Body of pancreas (tissue), 4 donors: ENCODE results near the gene KRTAP10-4.

Source experiments
- CTCF ChIP-seq, 7 experiments: fragments of 450-650 bp in 4 of 7; fragments of 200-600 bp in 3 of 7; sonication (generic) in 3 of 7; IDR thresholded peaks; one replicate each; pipeline ENCODE4 v1.5.1; 2016 to 2019; ENCODE audit warnings: antibody characterized with exemption in 7 of 7
- POLR2A ChIP-seq, 3 donors: fragments of 450-650 bp; IDR thresholded peaks; one replicate each; pipeline ENCODE4 v1.6.1; 2016; ENCODE audit warnings: antibody characterized with exemption in 3 of 3, mild to moderate bottlenecking in 2 of 3

DNA sequence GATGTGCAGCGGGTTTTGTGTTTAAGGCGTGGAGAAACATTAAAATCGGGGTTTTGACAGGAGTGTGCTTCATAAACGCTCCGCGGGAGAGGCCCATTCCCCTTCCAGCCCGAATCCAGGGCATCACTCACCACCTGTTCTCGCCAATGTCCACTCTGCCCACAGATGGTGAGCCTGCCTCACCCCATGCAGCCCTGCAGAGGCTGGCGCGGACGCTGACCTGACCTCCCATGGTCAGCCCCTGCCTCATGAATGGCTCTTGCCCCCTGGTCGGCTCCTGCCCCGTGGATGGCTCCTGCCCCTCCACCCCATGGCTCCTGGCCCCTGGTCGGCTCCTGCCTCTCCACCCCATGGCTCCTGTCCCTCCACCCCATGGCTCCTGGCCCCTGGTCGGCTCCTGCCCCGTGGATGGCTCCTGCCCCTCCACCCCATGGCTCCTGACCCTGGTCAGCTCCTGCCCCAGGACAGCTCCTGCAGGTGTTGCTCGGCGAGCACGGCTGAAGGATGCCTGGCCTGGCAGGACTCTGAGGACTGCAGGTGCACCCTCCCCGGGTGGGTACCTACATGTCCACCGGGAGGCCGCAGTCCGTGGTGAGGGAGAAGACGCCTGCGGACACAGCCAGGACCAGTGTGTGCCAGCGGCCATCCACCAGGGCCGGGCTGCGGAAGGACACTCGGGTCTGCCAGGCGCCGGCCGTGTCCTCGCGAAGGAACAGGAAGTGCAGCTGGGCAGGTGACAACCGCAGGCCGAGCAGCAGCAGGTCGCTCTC lies 40.2 kb upstream of the KRTAP10-4 start:
- no peak for TF ChIP-seq CTCF (IDR thresholded peaks at IDR 0.05)
- no peak for TF ChIP-seq POLR2A (IDR thresholded peaks at IDR 0.05)
